HG03469 (cell line): Measurements from ENCODE around the gene CDCA3.

Source experiments
- ATAC-seq: cut with Tn5 transposase; IDR thresholded peaks from one replicate; pipeline ENCODE4 v1.9.1; 2021; ENCODE audit warnings: mild to moderate bottlenecking, moderate library complexity, moderate number of reproducible peaks; ENCODE audit not compliant: unreplicated experiment

Gene CDCA3

DNA sequence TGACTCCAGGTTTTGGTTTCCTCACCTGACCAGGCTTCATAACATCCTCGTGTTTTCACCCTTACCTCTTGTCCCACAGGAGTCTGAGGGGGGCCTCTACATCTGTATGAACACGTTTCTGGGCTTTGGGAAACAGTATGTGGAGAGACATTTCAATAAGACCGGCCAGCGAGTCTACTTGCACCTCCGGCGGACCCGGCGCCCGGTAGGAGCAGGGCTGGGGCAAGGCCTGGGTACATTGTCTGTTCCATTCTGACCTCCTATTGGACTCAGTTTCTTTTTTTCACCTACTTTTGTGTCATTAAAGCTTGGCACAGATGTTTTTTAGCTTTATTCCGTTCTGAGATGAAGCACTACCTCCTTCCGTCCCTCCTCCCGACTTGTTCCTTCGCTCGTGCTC is 4.2 kb upstream of the CDCA3 start:
- ATAC-seq, result no peak

DNA sequence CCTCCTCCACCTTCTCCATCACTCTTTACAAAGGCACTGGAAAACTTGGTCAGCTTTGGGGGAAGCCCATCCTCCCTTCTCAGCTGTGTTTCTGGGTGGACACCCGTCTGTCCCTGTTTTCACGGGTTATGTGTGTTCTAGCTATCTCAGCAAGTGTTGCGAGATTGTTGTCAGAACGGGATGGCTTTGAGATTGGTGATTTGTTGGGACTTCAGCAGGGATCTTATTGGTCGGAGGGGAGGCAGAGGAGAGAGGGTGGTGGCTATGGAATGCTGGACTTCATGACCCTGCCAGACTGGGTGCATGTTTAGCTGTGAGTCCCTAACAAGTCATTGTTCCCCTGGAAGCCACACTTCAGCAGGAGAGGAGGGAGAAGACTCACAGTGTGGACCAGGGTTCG is 3.0 kb upstream of the CDCA3 start:
- ATAC-seq, result no peak

GRCh38 chr12:6853626-6854025 is 2.5 kb upstream of the CDCA3 start:
- ATAC-seq, result no peak

DNA sequence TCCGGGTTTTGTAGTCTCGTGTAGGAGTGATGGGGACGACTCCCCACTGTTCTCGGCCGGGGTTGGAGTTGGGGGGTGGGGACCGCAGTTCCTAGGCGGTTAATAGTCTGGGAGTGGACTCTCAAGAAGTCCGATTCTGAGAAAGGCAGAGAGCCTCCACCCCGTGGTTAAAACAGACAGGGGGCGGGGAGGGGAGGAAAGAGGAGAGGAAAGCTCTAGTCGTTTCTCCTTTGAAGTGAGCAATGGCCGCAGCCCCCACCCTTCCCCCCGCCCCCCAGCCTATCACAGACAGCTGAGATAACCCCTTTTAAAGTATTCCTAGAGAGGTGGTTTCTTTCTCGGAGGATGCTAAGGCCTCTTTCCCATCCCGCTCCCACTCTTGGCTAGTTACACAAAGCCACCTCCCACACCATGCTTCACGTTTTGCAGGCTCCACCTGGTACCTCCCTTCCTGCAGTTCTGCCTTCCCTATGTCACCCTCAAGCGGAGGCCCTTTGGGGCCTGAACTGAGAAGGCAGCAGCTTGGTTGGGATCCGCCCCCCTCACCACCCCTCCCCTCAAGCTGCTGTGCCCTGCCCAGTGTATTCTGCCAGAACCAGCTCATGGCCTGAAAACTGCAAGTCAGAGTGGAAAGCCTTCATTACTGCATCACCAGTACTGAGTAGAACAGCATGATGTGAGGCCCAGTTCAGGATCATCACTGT is 1.7 kb upstream of the CDCA3 start:
- ATAC-seq, result no peak

DNA sequence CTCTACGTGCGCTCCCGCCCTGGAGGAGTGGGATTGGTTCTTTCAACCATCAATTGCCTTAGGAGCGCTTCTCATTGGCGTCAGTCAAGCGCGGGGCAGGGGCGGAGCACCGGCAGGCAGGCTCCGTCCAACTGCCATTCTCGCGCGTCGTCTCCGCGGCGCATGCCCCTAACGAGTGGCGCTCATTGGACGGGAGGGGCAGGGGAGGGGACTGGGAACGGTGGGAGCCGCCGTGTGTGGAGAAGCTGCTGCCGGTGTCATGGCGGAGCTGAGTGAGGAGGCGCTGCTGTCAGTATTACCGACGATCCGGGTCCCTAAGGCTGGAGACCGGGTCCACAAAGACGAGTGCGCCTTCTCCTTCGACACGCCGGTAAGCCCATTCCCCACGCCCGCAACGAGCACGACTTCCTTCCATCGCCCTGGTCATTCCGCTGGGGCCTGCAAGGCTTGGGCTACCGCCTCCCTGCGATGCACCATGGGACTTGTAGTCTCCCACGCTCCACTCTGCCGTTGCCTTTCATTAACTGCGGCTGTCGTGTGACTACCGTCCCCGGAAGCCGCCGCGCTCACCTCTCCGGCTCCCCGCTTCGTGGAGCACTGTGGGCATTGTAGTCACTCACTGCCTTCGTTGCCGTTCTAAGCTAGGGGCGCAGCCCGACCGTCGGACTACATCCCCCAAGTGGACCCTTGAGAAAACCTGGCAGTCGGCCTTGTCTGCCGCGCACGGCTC is 1.0 kb upstream of the CDCA3 start, which contains the start of gene USP5:
USP5 (plus strand) TSS at position 230 of the 730 bp plus-strand sequence; CDS start at position 260, 30 bp downstream.
- ATAC-seq, result peak; percentile 61

GRCh38 chr12:6850796-6851152 is 312 bp downstream of the CDCA3 start:
- no peak for ATAC-seq

DNA sequence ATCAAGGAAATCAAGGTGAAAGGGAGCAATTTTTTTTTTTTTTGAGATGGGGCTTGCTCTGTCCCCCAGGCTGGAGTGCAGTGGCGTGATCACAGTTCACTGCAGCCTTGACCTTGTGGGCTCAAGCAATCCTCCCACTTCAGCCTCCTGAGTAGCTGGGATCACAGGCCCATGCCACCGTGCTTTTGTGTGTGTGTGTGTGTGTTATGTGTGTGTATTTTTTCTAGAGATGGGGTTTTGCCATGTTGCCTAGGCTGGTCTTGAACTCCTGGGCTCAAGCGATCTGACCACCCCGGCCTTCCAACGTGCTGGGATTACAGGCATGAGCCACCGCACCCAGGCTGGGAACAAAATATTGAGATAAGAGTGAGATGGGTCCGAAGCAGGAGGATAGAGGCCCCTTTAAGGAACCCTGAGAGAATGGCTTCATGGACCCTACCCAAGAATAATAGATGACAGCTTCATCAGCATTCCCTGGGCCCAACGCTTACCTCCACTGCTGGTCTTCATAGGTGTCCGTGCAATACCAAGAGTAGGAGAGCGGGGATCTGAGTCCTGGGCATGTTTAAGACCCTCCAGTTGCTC is 1.0 kb downstream of the CDCA3 start:
- no peak for ATAC-seq

- no peak for ATAC-seq
Observed at GRCh38 chr12:6849427-6849826, 1.7 kb downstream of the CDCA3 start.

DNA sequence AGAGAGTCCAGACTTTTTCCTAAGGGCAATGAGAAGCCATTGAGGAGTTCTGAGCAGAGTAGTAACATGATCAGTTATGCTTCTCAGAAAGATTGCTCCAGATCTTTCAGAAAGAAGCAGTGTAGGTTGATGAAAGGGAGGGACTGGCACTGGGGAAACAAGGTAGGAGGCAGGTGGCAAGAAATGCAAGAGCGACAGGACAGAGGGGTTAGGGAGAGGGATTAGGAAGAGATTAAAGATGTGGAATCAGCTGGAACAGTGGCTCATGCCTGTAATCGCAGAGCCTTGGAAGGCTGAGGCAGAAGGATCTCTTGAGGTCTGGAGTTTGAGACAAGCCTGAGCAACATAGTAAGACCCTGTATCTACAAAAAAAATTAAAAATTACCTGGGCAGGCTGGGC is 3.4 kb downstream of the CDCA3 start:
- no peak for ATAC-seq

GRCh38 chr12:6846316-6846869 is 4.7 kb downstream of the CDCA3 start:
- no peak for ATAC-seq

GRCh38 chr12:6845395-6845794 is 5.7 kb downstream of the CDCA3 start:
- ATAC-seq, result no peak

DNA sequence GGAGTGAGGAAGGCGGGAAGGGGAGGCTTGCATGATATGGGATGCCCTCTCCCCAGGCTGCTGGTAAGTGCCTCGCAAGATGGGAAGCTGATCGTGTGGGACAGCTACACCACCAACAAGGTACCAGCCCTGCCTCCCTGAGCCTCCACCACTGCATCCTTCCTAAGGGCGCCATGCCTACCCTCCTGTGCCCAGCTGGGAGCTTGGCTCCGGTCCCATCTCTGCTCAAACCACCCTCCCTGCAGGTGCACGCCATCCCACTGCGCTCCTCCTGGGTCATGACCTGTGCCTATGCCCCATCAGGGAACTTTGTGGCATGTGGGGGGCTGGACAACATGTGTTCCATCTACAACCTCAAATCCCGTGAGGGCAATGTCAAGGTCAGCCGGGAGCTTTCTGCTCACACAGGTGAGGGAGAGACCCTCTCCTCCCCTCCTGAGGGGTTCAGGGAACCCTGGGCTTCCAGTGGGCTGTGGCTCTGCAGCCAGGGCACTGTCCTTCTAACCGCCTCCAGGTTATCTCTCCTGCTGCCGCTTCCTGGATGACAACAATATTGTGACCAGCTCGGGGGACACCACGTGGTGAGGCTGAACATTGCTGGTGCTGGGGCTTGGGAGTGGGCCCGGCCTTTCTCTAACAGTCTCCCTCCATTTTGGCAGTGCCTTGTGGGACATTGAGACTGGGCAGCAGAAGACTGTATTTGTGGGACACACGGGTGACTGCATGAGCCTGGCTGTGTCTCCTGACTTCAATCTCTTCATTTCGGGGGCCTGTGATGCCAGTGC is 7.8 kb downstream of the CDCA3 start:
- no peak for ATAC-seq

DNA sequence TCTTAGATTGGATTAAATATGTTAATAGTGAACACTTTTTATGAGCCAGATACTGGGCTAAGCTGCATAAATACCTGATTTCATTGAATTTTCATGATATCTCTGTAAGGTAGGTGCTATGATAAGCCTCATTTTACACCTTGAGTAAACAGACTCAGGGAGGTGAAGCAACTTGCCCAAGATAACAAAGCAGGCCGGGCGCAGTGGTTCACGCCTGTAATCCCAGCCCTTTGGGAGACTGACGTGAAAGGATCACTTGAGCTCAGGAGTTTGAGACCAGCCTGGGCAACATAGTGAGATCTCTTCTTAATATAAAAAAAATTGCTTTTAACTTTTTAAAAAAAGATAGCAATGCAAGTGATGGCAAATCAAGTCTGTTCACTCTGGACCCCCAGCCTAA is 9.0 kb downstream of the CDCA3 start:
- no peak for ATAC-seq

DNA sequence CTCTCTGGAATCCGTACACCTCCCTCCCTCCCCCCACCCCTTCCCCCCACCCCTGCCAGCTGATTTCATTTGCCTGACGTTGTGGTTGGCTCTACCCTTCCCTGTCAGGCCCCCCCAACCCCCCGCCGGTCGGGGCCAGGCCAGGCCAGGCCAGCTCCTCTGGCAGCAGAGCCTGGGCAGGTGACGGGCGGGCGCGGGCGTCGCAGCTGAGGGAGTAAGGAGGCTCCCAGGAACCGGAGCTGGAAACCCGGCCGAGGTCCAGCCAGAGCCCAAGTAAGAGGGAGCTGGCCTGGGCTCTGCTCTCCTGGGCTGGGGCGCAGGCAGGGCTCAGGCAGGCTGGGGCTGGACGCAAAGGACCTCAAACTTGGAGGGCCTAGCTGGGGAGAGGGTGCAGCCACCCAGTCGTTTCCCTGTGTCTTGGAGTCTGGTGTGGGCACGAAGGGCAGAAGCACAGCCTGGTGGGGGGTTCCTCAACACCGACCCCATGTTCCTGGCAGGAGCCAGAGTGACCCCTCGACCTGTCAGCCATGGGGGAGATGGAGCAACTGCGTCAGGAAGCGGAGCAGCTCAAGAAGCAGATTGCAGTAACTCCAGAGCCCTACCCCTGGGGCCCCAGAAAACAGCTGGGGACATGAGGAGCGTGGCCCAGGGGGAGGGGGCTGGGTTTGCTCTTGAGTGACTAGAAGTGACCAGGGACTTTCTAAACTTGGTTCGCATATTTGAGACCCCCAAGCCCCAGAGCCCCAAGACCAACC is 10.1 kb downstream of the CDCA3 start, which contains the start of gene GNB3:
GNB3 (plus strand) TSS at position 165 of the 755 bp plus-strand sequence; CDS start at position 528, 363 bp downstream.
- ATAC-seq, result no peak

- ATAC-seq, result no peak
Observed at GRCh38 chr12:6840330-6840729, 10.8 kb downstream of the CDCA3 start.

- no peak for ATAC-seq
Observed at GRCh38 chr12:6839482-6840201, 11.4 kb downstream of the CDCA3 start.

GRCh38 chr12:6838854-6839253 is 12.2 kb downstream of the CDCA3 start:
- ATAC-seq, result no peak

GRCh38 chr12:6837370-6838060 is 13.6 kb downstream of the CDCA3 start:
- no peak for ATAC-seq

GRCh38 chr12:6836851-6837250 is 14.2 kb downstream of the CDCA3 start:
- ATAC-seq, result no peak
